Epithelial cell of proximal tubule (primary cell): Measurements from ENCODE around the gene RAD54L. TPM values are rescaled to one million over a fixed set of nuclear protein-coding genes. Genes with fewer than 3 reads are reported as not detected.

Experiments used
- DNase-seq: peaks from one replicate; pipeline ENCODE4 v3.0.0-alpha.2; 2011; ENCODE audit warnings: low read depth
- H3K4me3 ChIP-seq: 2 replicates; pipeline ENCODE4 v1.5.1; 2011; ENCODE audit warnings: low read depth, mild to moderate bottlenecking, low read length
- CTCF ChIP-seq: conservative IDR thresholded peaks from 2 replicates; pipeline ENCODE4 v1.5.1; 2012; ENCODE audit warnings: low read depth, mild to moderate bottlenecking, low read length
- total RNA-seq: library from RNA; depleted of rRNA; stranded (reverse); fragments of >200 nt; gene quantifications from 2 replicates; pipeline ENCODE4 v1.2.3, GENCODE V29; 2015

The RAD54L gene
- total RNA-seq, 1 donor from 2014 or later: 23.6 TPM

- H3K4me3 ChIP-seq: no peak overlapping the region
- DNase-seq: no peak
- TF ChIP-seq CTCF: no peak
These were observed 38.3 kb downstream of the RAD54L start for GRCh38 chr1:46285730-46286477.

- TF ChIP-seq CTCF: no peak
- H3K4me3 ChIP-seq: no peak overlapping the region
- DNase-seq: no peak
These were observed 41.0 kb downstream of the RAD54L start for GRCh38 chr1:46288485-46289133.

- no peak overlapping the region for H3K4me3 ChIP-seq
- no peak for DNase-seq
- no peak for TF ChIP-seq CTCF
These were observed 41.6 kb downstream of the RAD54L start for GRCh38 chr1:46289134-46289494.

GRCh38 chr1:46289976-46290375 is 42.4 kb downstream of the RAD54L start:
- DNase-seq: no peak
- H3K4me3 ChIP-seq: no peak overlapping the region
- no peak for TF ChIP-seq CTCF

GRCh38 chr1:46295306-46295705 is 47.7 kb downstream of the RAD54L start:
- no peak for TF ChIP-seq CTCF
- H3K4me3 ChIP-seq: no peak overlapping the region
- no peak for DNase-seq

- H3K4me3 ChIP-seq: no peak overlapping the region
- TF ChIP-seq CTCF: no peak
- DNase-seq: no peak
These were observed 50.8 kb downstream of the RAD54L start for GRCh38 chr1:46298387-46298786.
